ENCODE results near the gene PVALB.

PVALB gene

DNA sequence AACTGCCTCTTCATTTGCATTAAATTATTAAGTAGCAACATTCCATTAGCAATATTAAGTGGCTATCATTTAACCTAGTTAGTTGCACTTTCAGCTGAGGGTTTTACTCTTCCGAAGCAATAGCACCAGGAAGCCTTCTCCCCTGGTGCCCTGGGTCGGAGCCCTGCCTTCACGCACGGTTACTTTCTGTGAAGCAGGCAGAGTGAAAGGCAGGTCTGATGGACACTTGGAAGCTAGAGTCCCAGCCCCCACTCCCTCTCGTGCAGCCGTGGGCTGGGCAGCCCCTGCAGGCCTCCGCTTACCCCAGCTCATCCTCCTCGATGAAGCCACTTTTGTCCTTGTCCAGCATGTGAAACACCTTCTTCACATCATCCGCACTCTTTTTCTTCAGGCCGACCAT lies 2.0 kb downstream of the PVALB start:
- no peak for DNase-seq (ENCODE audit: low read depth in 2 of 2)

GRCh38 chr22:36811094-36811800 lies 5.6 kb downstream of the PVALB start:
- DNase-seq (ENCODE audit: low read depth in 2 of 2) = no peak

- no peak for DNase-seq (ENCODE audit: low read depth in 2 of 2)
Measured at GRCh38 chr22:36809351-36809750, 7.5 kb downstream of the PVALB start.

DNA sequence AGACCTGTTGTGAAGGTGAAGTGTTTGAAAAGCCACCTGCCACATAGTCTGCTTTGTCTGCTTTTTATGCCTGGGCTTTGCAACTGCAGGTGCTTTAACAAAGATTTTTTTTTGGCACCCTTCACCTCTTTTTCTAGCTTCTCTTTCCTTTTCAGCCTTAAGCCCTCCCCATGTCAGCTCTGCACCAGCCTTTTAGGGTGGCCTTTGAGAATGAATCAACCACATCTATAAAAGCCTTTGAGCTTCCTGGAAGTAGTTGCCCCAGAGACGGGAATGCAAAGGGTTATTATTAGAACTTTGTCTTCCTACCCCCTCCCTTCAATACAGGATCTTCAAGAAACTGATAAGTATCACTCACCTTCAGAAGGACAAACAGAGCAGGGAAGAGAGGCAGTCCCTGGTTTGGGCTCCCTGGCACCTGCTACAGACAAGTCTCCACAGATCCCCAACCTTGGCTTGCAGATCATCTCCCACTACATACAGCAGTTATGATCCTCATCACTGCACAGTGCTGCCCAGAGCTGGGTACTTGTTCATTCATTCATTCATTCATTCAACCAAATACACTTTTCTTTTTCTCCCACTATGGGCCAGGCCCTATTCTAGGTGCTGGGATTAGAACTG lies 8.0 kb downstream of the PVALB start:
- no peak for DNase-seq (ENCODE audit: low read depth in 2 of 2)

DNA sequence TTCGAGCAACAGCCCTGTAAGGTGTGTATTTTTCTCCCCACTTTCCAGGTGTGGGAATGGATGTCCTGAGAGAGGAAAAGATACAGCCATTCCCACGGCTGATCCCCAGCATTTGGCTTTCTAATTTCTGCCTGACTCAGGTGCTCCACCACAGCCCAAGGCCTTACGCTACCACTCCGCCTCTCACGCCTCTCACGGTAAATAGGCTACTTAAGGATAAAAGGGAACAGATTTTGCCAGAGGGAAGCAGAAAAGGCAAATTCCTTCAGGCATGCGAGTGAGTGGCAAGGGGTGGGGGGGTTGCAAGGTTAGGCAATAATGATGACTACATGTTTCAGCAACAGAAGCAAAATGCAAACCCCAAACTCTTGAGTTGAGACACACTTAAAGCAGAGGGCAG lies 9.2 kb downstream of the PVALB start:
- DNase-seq (ENCODE audit: low read depth in 2 of 2) = no peak

GRCh38 chr22:36806835-36807234 lies 10.0 kb downstream of the PVALB start:
- no peak for DNase-seq (ENCODE audit: low read depth in 2 of 2)

DNA sequence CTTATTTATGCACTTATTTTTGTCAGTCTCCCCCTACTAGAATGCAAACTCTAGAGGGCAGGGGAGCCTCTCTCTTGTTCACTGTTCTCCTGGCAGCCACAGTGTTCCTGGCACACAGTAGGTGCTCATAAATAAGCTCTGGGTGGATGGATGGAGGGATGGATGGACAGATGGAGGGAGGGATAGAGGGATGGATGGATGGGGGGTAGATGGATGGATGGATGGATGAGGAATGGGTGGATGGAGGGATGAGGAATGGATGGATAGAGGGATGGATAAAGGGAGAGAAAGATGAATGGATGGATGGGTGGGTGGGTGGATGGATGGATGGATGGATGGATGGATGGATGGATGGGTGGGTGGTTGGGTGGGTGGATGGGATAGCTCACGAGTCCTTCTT lies 13.5 kb downstream of the PVALB start:
- DNase-seq (ENCODE audit: low read depth in 2 of 2) = no peak

DNA sequence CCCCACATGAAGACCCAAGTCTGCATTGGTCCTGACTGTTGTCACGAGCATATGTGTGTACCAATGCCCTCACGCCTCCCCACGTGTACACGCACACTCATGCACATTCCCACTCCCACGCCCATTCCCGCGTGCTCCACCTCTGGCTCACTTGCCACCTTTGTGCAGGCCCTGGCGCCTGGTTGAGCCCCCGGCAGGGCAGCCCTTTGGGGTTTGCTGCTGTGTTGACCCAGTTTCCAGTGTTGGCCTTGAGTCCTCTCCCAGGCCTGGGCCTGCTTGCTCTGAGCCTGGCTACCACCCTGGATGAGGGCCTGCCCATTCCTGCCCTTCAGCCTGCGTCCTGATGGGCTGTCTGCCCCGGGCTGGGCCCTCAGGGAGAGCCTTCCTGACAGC lies 18.2 kb downstream of the PVALB start:
- DNase-seq (ENCODE audit: low read depth in 2 of 2) = no peak

GRCh38 chr22:36797911-36798673 lies 18.7 kb downstream of the PVALB start:
- DNase-seq (ENCODE audit: low read depth in 2 of 2) = no peak

GRCh38 chr22:36797374-36797773 lies 19.5 kb downstream of the PVALB start:
- no peak for DNase-seq (ENCODE audit: low read depth in 2 of 2)

DNA sequence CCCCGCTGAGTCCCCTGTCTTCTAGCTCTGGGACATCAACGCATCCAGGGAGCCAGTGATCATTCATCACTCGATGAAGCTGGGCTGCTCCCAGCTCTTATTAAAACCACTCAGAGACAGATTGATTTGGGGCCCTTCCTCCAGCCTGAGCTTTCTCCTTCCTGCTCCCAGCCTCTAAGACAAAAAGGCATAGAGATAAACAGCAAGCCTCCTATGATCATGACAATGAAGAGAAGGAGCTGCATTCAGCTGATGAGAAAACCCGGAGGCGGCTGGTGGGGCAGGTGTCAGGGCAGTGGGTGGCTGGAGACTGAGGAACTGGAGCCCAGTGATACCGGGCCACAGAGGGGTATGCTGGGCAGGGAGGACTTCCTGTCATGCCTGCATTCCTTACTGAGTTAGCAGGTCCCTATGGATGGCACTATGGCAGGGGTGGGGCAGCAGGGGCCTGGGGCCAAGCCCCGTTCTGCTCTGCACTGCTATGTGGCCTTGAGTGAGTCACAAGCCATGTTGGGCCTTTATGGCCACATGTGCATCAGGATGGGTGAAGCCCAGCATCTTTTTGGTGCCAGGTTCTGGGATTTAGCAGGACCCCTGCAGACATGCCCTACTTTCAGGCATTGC lies 20.2 kb downstream of the PVALB start:
- no peak for DNase-seq (ENCODE audit: low read depth in 2 of 2)

- DNase-seq (ENCODE audit: low read depth in 2 of 2) = no peak
Measured at GRCh38 chr22:36795633-36796032, 21.2 kb downstream of the PVALB start.

GRCh38 chr22:36790648-36791047 lies 26.2 kb downstream of the PVALB start:
- DNase-seq (ENCODE audit: low read depth in 2 of 2) = no peak

DNA sequence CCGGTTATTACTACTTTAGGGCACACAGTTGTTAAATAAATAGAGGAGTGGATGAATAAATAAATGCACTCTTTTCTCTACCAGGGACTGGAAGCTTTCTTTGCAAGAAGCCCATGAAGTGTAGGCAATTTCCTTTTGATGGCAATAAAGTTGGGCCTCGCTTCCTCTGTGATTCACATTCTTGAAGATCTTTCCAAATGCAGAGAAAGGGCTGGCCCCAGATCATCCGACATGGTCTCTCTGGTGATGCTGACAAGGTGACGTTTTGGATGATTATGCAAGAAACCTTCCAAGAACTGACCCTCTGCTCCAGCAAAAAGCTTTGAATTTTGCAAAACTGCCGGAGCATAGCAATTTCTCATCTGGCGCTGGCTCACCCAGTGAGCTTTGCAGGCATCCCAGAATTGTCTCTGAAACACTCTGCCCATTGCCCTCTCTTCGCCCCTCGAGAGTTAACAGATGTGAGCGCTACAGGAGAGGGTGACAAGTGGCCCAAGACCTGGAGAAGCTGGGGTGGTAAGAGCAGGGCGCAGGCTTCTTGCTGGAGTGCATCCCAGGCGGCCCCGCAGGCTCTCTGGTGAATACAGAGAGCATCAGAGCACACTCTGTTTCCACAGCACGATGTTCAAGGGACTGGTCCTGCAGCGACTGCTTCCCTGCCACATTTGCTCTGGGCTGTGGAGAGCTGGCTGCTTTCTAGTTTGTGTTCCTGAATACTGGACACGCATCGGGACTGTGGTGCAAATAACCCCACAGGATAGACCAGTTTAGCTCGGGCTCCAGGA lies 29.4 kb downstream of the PVALB start:
- DNase-seq (ENCODE audit: low read depth in 2 of 2) = no peak

GRCh38 chr22:36783743-36784142 lies 33.1 kb downstream of the PVALB start:
- no peak for DNase-seq (ENCODE audit: low read depth in 2 of 2)

DNA sequence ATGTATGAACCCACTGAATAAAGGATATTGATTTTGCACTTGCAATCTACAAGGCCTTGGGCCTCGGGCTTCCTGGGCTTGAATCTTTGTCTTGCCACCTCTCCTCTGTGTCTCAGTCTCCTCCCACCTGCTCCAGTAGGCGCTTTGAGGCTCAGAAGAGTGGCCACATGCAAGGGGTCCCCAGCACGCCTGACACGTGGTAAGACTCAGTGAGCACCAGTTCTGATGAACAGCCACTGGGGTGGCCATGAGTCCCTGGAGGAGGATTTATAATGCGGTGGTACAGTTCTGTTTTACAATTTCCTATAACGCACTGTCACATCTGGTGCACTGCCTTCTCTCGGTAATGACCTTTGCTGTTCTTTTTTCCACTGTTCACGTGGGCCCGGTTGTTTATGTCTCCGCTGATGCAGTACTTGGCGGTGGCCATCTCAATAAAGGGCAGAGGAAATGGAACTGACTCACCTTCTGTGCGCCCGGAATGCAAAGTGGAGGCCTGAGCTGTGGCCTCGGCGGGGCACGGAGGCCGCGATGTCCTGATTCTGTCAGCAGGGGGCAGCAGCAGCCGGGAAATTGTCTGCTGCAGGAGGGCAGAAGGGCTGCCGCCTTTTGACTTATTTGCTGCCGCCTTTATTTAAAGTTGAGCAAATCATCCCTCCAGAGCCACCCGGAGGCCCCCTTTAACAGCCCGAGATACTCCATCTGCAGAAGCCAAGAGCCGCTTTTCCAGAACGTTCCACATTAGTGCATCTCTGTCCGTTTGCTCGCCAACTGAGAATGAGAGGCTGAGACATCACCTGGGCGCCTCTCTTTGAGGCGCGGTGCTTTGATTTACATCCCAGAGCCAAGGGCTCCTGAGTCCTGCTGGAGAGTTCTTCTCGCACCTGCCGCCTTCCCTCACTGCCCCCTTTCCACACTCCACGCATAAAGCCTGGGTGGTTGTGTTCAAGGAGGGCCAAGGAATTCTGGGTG lies 34.9 kb downstream of the PVALB start:
- peak; percentile 82 to 85 for DNase-seq (ENCODE audit: low read depth in 2 of 2)

GRCh38 chr22:36778020-36778419 lies 38.8 kb downstream of the PVALB start:
- DNase-seq (ENCODE audit: low read depth in 2 of 2) = no peak

DNA sequence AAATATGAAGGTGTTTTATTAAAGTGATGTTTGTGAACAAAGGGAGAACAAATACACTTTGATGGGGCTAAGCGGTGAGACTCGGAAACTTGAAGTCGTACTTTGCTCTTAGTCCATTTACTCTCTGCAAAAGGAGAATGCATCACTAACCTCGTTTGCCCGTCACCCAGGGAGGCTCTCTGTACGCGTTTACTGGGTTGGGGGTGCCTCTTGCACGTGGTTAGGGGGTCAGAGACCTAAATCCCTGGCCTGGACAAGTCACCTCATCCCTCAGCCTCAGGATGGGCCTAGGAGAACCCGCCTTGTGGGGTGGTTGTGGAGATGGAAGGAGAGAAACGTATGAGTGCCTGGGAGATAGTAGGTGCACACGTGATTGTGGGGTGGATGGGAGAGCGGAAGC lies 40.1 kb downstream of the PVALB start:
- DNase-seq (ENCODE audit: low read depth in 2 of 2) = no peak

DNA sequence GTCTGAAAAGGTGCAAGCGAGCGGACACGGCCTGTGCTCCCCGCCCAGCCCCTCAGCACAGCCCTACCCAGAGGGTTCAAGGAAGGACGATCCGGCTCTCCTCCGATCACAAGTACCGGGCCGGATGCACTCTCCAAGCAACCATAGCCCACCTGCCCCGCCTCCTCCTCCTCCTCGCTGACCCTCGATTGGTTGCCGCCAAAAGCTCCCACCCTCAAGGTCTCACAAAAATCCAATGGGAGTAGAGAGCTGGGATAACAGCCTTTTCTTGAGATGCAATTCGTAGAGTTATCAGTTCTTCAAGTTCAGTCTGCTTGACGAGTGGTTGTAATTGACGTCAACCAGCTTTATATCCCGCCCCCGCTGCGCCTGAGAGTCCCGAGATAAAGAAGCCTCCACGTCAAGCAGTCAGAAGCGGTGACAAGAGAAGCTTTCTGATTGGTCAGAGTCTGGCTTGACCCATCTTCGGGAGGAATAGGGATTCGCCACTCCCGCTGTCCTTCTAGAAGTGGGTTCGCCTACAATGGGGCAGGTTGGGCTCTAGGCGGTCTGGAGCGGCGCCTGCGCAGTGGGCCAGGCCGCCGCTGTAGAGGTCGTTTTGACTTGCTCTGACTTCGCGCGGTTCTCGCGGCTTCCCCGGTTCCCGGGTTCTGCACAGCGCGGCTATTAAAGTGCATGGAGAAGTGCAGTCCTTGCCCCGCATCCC lies 40.7 kb downstream of the PVALB start, which contains the start of gene IFT27:
TSS of gene IFT27 (minus strand) at position 156 of the 706 bp plus-strand sequence. CDS start 412 bp downstream, outside the sequence.
- peak; percentile 93 to 95 for DNase-seq (ENCODE audit: low read depth in 2 of 2)

DNA sequence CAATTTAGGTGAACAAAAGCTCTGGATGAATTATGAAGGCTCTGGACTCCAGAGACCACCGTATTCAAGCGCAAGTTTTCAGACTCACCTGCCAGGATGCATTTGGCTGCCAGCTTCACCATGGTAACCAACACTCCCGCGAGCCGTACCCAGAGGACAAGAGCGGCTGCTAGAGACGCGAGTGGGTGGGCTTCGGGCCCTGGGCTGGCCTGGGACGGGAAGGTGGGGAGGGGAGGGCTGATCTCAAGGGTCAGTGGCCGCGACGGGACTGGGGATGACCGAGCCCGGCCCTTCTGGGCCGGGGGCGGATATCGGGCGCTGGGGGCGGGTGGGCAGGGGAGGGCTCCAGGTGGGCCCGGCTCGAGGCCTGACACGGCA lies 41.3 kb downstream of the PVALB start:
- no peak for DNase-seq (ENCODE audit: low read depth in 2 of 2)

Measured in activated CD4-positive, alpha-beta T cell treated with anti-CD3 and anti-CD28 coated beads for 24 hours (primary cell).